Activated CD8-positive, alpha-beta memory T cell treated with anti-CD3 and anti-CD28 coated beads, Interleukin-2, amount 50 U/mL, for 48 hours (primary cell): ENCODE measurements around the gene NR2F2.

Source experiments
- DNase-seq: peaks from one replicate; pipeline ENCODE4 v3.0.0-alpha.2; 2020

NR2F2 gene

GRCh38 chr15:96320703-96321638 lies 9.5 kb upstream of the NR2F2 start:
- DNase-seq, result no peak

DNA sequence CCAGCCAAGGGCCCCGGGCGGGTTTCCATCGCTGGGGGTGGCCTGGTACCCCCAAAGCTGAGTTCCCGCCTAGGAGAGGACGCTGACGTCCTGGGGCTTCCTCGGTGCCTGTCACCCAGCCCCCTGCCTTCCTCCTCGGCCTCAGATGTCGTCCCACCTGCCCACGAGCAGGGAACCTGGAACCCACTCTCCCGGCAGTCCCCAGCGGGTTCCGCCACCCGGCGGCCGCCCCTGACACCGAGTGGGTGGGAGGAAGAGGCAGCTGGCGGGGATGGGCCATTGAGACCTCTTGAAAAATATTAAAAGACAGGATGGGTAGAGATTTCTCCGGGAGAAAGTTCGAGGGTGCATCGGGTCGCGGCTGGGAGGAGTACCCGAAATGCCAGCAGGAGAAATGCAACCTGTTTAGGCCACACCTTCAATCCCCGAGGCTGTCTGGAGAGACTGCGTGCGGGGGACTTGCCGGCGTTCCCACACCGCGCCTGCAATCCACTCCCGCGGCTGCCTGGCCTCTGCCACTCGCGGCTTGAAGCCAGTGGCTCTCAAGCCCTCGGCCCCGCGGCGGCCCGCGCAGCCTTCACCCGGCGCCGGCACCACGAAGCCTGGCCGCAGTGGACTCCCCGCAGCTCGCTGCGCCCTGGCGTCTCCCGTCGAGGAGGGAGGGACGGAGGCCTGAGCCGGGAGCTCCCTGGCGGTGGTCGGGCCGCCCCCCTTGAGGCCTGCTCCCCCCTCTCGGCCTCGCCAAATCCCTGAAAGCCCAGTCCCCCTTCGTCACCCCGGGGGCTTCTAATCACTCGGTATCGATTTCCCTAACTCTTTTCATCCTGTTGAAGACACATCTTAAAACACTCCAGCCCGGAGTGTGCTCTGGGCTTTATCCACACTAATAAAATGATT lies 8.6 kb upstream of the NR2F2 start:
- no peak for DNase-seq

DNA sequence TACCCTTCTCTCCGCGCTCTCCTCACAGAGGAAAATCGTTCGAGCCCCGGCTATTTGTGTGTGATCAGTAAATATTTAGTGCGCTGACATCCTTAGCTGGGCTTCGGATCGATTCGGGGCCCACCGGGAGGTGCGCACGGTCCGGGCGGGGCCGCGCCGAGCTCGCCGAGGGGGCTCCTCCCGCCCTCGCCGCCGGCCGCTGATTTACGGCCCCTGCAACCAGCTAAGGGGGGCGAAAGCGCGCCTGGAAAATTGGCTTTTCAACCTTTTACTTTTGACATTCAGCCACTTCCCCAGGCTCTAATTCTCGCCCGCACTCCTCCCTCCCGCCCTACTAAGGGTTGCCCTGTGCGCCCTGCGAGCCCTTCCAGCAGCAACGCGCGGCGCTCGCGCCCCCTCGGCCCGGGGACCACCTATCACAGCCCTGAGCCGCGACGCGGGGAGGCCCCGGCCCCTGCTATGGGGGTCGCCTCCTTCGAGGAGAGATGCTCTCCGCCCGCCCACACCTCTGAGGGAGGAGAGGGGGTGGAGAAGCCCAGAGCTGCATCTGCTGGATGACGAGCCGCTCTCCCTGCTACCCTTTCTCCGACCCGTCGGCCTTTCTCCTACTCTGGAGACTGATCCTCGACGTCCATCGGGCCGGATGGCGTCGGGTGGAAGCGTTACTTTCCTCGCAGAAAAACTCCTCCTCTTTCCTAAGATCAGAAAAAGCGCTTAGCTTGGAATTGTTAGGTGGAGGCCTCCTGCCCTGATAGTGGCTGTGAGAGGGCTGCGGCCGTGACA lies 7.8 kb upstream of the NR2F2 start:
- no peak for DNase-seq

DNA sequence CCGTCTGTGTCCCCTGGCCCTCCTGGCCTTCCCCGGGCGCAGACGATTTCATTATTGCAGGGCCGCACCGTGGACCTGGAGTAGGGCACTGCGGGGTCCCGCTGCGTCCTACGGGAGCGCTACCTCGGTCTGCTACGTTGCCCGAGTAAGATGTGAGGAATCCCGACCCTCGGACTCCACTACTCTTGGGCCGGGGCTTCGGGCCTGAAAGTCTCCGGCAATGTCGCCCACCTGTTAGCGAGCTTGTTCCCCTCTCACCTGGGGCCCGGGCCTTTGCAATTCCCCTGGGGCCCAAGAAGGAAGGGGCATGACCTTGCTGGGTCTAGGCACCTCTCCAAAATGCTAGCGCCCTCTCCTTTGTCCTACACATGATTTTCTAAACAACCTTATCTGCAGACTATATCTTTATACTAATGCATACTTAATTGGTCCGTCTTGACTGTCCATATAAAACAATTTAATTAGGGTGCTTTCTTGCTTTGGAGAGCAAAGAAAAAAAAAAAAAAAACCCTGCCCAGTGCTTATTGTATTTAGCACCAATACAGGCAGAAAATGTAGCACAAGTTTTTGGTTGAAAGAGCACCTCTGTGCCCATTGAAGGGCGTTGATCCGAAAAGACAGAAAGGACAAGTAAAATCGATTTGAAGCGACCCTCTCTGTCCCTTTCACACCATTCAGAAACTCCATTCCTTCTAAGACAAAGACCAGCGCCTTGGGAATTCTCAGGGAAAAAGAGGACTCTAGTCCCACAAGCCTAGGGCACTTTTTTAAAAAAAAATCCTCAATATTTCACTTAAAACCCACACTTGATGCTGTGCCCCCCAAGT lies 7.0 kb upstream of the NR2F2 start:
- no peak for DNase-seq

DNA sequence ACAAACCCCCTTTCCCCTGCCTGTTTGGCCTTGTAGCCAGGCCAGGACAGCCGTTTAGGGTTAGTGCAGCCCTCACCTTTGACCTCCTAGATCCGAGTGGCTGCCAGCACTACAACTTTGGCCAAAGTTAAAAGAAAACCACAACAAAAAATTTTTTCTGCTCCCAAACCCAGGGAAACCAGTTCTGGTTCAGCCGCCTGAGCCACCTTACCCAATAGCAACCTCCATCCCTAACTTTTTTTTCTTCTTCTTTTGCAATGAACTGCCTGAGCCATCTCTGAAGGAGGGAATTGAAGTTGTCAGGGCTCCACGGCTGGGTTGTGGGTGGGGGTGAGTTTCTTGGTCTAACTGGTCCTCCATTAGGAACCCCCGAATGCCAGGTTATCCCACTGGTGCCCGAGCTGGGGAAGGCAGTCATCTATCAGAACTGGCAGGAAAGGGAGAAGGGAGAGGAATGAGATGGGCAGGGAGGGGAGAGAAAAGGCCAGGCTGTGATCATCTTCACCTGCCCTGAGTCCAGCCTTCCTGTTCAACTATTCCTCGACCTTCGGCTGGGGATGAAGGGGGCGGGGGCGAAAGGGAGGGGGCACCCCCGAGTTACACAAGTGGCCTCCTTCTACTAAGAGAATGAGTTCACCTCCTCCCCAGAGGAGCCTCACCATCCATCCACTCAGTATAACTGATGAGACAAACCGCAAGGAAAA lies 6.2 kb upstream of the NR2F2 start:
- no peak for DNase-seq

DNA sequence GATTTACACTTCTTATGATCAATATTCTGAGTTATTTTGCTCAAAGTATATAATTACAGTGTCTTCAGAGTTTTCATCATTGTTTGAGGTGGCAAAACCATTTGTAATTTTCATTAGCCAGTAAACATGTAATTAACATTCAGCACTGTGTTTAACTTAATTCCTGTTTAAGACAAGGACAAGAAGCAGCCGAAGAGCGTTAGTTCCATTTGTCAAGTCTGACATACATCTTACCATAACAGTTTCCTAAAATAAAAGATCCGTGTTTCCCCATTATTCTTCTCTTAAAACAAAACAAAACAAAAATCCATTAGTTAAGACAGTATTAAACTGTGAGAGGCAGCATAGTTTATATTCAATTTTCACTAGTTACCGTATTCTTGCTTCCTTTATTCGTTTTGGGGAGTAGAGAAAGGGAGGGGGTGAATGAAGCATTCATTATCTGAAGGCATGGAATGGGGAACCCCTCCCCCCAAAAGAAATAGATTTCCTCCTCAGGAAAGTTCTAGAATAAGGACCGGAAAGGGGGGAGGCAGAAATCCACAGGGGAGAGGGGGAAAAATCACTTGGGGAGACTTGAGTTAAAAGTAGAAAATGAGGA lies 5.5 kb upstream of the NR2F2 start:
- DNase-seq, result no peak

DNA sequence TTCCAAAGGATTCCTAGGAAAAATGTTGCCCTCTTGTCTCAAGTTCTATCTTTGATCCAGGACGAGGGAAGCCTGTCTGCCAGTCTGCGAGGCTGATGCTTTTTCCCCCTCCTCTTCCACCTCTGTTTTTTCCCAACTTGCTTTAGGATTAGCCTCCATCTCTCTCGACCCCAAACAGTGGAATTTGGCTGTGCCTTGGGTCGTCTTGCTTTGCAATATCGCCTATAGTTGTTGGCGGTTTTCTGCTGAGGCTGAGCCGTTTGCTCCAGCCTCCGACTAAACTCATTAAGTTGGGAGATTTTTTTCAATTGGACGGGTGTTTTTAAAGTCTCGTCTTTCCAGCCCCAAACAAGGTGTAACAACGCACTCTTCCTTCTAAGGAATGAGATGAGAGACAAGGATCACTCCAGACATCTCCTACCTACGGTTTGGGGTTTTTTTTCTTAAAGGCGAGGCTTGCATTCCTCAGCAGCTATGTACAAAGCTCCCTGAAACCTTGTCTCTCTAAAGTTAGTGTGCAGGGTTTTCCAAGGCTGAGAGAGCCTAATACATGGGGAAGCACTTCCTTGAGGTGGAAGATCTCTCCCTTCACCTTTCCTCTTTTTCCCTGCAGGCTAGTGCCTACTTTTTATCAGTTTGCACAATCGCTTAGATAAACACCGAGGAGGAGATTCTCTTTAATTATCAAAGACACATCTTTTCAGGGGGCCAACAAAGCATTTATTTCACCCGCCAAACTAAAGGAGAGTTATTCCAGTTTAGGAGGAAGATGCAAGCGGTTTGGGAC lies 4.8 kb upstream of the NR2F2 start:
- DNase-seq, result no peak

- DNase-seq, result no peak
These were observed 4.0 kb upstream of the NR2F2 start for GRCh38 chr15:96326328-96327154.

- no peak for DNase-seq
These were observed 3.3 kb upstream of the NR2F2 start for GRCh38 chr15:96327155-96327741.

DNA sequence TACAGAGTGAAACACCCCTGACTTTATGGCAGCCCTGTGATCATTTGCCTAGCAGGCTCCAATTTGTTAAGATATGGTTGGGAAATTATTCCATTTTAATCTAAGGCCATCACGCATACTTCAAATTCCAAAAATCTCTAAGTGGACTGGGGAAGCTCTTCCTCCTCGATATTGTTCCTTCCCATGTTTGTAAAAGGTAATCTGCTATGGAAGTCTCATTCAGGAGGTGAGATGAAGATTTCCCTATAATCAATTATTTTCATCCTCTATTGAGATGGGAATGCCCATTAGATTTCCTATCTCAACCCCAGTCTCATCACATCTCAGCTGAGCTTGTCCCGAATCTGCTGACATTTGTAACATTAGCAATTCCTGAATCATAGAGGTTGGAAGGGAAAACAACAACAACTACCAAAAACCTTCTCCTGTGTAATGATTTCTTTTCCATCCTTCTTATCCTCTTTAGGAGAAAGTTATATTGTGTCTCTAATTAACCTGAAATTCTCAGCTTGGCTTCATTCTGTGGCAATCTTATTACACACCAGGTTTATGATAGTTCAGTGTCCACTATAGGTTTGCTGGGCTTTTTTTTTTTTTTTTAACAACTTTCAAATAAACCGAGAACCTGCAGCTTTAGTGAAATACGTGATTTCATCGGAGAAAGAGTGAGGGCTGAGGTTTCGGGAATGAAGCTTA lies 2.2 kb upstream of the NR2F2 start:
- no peak for DNase-seq

DNA sequence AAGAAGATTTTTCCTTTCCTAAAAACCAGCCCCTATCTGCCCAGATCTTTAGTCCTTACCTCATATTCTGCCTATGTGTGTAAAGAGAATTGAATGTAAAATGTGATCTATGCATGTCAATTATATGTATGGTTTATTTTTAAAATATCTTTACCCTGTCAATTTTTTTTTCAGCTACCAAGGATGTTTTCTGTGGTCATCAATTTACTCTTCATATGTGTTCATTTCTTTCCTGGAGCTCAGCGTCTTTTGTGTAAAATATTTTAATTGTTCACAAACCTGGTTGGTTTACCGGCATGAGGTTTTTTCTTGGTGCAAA lies 1.7 kb upstream of the NR2F2 start:
- DNase-seq, result no peak

- no peak for DNase-seq
These were observed 1.0 kb upstream of the NR2F2 start for GRCh38 chr15:96329403-96329981.

- DNase-seq, result no peak
These were observed 443 bp upstream of the NR2F2 start for GRCh38 chr15:96330064-96330449.

GRCh38 chr15:96331144-96331944 lies 844 bp downstream of the NR2F2 start:
- no peak for DNase-seq

DNA sequence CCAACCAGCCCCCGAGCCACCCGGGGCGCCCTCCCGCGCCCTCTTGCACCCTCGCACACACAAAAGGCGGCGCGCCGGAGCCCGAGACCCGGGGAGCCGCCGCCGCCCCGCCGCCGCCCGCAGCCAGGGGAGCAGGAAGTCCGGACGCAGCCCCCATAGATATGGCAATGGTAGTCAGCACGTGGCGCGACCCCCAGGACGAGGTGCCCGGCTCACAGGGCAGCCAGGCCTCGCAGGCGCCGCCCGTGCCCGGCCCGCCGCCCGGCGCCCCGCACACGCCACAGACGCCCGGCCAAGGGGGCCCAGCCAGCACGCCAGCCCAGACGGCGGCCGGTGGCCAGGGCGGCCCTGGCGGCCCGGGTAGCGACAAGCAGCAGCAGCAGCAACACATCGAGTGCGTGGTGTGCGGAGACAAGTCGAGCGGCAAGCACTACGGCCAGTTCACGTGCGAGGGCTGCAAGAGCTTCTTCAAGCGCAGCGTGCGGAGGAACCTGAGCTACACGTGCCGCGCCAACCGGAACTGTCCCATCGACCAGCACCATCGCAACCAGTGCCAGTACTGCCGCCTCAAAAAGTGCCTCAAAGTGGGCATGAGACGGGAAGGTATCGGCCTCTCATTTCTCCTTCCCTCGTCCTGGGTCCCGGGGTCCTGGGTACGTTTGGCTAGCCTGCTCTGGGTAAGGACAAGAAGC lies 1.6 kb downstream of the NR2F2 start:
- no peak for DNase-seq

DNA sequence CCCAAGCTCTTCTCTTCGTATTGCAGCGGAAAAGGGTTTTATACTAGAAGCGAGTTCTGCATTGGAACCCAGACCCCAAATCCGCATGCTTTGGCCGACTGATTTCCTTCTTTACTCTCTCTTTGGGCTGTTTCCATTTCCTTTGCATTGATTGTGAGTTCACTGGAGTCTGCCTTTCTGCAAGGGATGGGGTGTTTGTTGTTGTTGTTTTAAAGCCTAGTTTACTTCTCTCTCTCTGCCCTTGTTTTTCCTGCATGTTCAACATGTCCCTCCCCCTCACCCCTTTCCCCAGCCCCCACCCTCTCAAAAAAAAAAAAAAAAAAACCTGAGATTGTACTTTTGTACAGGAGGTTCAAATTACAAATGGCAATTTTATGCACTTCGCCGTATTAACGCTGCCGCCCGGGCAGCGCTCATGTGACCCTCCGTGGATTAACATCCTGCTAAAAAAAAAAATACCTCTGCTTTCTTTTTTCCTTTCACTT lies 2.2 kb downstream of the NR2F2 start:
- DNase-seq, result no peak
